Activated CD8-positive, alpha-beta T cell treated with anti-CD3 and anti-CD28 coated beads for 36 hours (primary cell): ENCODE data around the gene CCDC93. TPM values are rescaled to one million over a fixed set of nuclear protein-coding genes. Genes with fewer than 3 reads are reported as not detected.

Experiments
- ATAC-seq: fragments of 200-7000 bp; cut with Tn5 transposase; one replicate; pipeline ENCODE4 v1.10.0; 2021; ENCODE audit warnings: mild to moderate bottlenecking, moderate library complexity
- CTCF ChIA-PET: fragments of 350-600 bp; sonication (Branson Sonifier 250); formaldehyde crosslinking; loops from one replicate; lab custom pipeline; 2021; ENCODE audit warnings: antibody characterized with exemption; lab: Charles Lee
- POLR2A ChIA-PET: fragments of 350-600 bp; sonication (Branson Sonifier 250); formaldehyde crosslinking; loops from one replicate; lab custom pipeline; 2021; ENCODE audit warnings: antibody characterized with exemption; lab: Charles Lee
- DNase-seq: peaks from one replicate; pipeline ENCODE4 v3.0.0-alpha.2; 2020
- H3K27ac Mint-ChIP-seq: one replicate; pipeline ENCODE4 v1.8.0; 2021; ENCODE audit warnings: mild to moderate bottlenecking, mixed read lengths
- H3K27me3 Mint-ChIP-seq: one replicate; pipeline ENCODE4 v1.8.0; 2021; ENCODE audit warnings: mixed read lengths
- H3K36me3 Mint-ChIP-seq: one replicate; pipeline ENCODE4 v1.8.0; 2021; ENCODE audit warnings: low read depth, mixed read lengths
- H3K4me1 Mint-ChIP-seq: one replicate; pipeline ENCODE4 v1.8.0; 2021; ENCODE audit warnings: low read depth, mixed read lengths
- H3K4me3 Mint-ChIP-seq: one replicate; pipeline ENCODE4 v1.8.0; 2021; ENCODE audit warnings: mild to moderate bottlenecking, moderate library complexity, mixed read lengths
- H3K9me3 Mint-ChIP-seq: one replicate; pipeline ENCODE4 v1.8.0; 2021; ENCODE audit warnings: mixed read lengths
- CTCF ChIP-seq: fragments of 200-600 bp; IDR thresholded peaks from one replicate; pipeline ENCODE4 v1.8.0; 2022; ENCODE audit warnings: antibody characterized with exemption, mild to moderate bottlenecking
- intact Hi-C: fragments of 100-400 bp; cut with micrococcal nuclease; formaldehyde crosslinking; loops from one replicate; pipeline ENCODE4 v1.10.0; 2022
- total RNA-seq, 2 experiments: library from RNA; stranded (reverse); gene quantifications; one replicate each; pipeline ENCODE4 v1.2.3, GENCODE V29; 2021

Gene CCDC93
- total RNA-seq, 2 experiments from 2014 or later = 24.5 to 25.4 TPM

- H3K27me3 Mint-ChIP-seq = peaks cover 28% of the 10 kb centered on the region
- H3K4me1 Mint-ChIP-seq = peaks cover 6% of the 10 kb centered on the region
- peak; percentile 37 for ATAC-seq
- intact Hi-C loops = no loop called here
- no peaks in the 10 kb centered on the region for H3K36me3 Mint-ChIP-seq
- no peak overlapping the region for H3K4me3 Mint-ChIP-seq
- POLR2A ChIA-PET = no interaction called here
- CTCF ChIA-PET = interaction anchor here (1.2 to 6.0 kb wide), 4 partner anchors 8 to 57 kb away, joined by 5 to 39 read pairs (median 7); no protein-coding TSS in a partner anchor
- H3K9me3 Mint-ChIP-seq = no peaks in the 10 kb centered on the region
- no peak for TF ChIP-seq CTCF
- no peak overlapping the region for H3K27ac Mint-ChIP-seq
- DNase-seq = no peak
Measured at GRCh38 chr2:118059919-118060478, 46.1 kb upstream of the CCDC93 start.

- Mint-ChIP-seq H3K4me3 (no peak overlapping the region), H3K4me1 (peaks cover 6% of the 10 kb centered on the region), H3K36me3 (no peaks in the 10 kb centered on the region), H3K27me3 (peaks cover 28% of the 10 kb centered on the region), H3K9me3 (no peaks in the 10 kb centered on the region), H3K27ac (no peak overlapping the region)
- intact Hi-C loops = no loop called here
- DNase-seq (no peak), ATAC-seq (no peak)
- POLR2A ChIA-PET = no interaction called here
- CTCF ChIA-PET = interaction anchor here (1.0 to 1.8 kb wide), 3 partner anchors 11 to 26 kb away, joined by 3 to 10 read pairs (median 5); no protein-coding TSS in a partner anchor
- no peak for TF ChIP-seq CTCF
Measured at GRCh38 chr2:118058951-118059350, 45.1 kb upstream of the CCDC93 start.

- Mint-ChIP-seq H3K27ac (no peak overlapping the region), H3K36me3 (no peaks in the 10 kb centered on the region), H3K9me3 (no peaks in the 10 kb centered on the region), H3K4me1 (peaks cover 6% of the 10 kb centered on the region), H3K27me3 (peaks cover 22% of the 10 kb centered on the region), H3K4me3 (no peak overlapping the region)
- TF ChIP-seq CTCF = no peak
- no peak for ATAC-seq
- DNase-seq = no peak
- POLR2A ChIA-PET = interaction anchor here (0.6 kb wide), 1 partner anchor 47 kb away, joined by 3 read pairs; no protein-coding TSS in a partner anchor
- CTCF ChIA-PET = interaction anchor here (1.3 to 2.6 kb wide), 2 partner anchors 10 to 13 kb away, joined by 3 to 10 read pairs; no protein-coding TSS in a partner anchor
- intact Hi-C loops = no loop called here
Measured at GRCh38 chr2:118056801-118057200, 42.9 kb upstream of the CCDC93 start.

GRCh38 chr2:118056165-118056534 lies 42.3 kb upstream of the CCDC93 start:
- no peaks in the 10 kb centered on the region for H3K36me3 Mint-ChIP-seq
- ChIA-PET CTCF (interaction anchor here (1.3 to 2.6 kb wide), 2 partner anchors 10 to 14 kb away, joined by 3 to 10 read pairs; no protein-coding TSS in a partner anchor), POLR2A (interaction anchor here (0.6 kb wide), 1 partner anchor 48 kb away, joined by 3 read pairs; no protein-coding TSS in a partner anchor)
- DNase-seq (no peak), ATAC-seq (no peak)
- H3K27ac Mint-ChIP-seq = no peak overlapping the region
- peaks cover 6% of the 10 kb centered on the region for H3K4me1 Mint-ChIP-seq
- H3K4me3 Mint-ChIP-seq = no peak overlapping the region
- intact Hi-C loops = no loop called here
- H3K9me3 Mint-ChIP-seq = no peaks in the 10 kb centered on the region
- peaks cover 21% of the 10 kb centered on the region for H3K27me3 Mint-ChIP-seq
- no peak for TF ChIP-seq CTCF

- no peak for ATAC-seq
- no peak overlapping the region for H3K27ac Mint-ChIP-seq
- no peak for DNase-seq
- intact Hi-C loops = no loop called here
- TF ChIP-seq CTCF = no peak
- H3K9me3 Mint-ChIP-seq = no peaks in the 10 kb centered on the region
- ChIA-PET CTCF (interaction anchor here (1.3 to 2.6 kb wide), 3 partner anchors 9 to 23 kb away, joined by 3 to 10 read pairs (median 7); no protein-coding TSS in a partner anchor), POLR2A (no interaction called here)
- no peaks in the 10 kb centered on the region for H3K36me3 Mint-ChIP-seq
- peaks cover 22% of the 10 kb centered on the region for H3K27me3 Mint-ChIP-seq
- no peak overlapping the region for H3K4me3 Mint-ChIP-seq
- peaks cover 6% of the 10 kb centered on the region for H3K4me1 Mint-ChIP-seq
Measured at GRCh38 chr2:118055512-118056164, 41.8 kb upstream of the CCDC93 start.
